HG02642 (cell line): ENCODE data around the gene SCMH1.
"Not testable (repeated sequence)": the region's sequence is repeated elsewhere in the genome, so short reads cannot be mapped to it uniquely, and the experiment has no call there.

ENCODE experiments used
- ATAC-seq: cut with Tn5 transposase; IDR thresholded peaks from one replicate; pipeline ENCODE4 v1.9.1; 2021; ENCODE audit warnings: mild to moderate bottlenecking; ENCODE audit not compliant: unreplicated experiment, poor library complexity

Gene SCMH1

DNA sequence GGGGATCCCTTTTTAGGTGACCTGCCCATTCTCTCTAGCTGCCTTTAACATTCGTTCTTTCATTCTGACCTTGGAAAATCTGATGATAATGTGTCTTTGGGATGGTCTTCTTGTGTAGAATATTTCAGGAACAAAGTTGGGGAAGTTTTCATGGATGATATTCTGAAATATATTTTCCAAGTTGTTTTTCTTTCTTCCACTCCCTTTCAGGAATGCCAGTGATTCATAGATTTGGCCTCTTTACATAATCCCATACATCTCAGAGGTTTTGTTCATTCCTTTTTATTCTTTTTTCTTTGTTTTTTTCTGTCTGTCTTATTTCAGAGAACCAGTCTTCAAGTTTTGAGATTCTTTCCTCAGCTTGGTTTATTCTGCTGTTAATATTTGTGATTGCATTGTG is 13.9 kb upstream of the SCMH1 start:
- ATAC-seq, result no peak

DNA sequence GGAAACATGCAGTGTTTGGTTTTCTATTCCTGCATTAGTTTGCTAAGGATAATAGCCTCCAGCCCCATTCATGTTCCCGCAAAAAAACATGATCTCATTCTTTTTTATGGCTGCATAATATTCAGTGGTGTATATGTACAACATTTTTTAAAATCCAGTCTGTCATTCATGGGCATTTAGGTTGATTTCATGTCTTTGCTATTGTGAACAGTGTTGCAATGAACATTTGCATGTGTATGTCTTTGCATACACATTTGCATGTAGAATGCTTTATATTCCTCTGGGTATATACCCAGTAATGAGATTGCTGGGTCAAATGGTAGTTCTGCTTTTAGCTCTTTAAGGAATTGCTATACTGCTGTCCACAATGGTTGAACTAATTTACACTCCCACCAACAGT is 9.0 kb upstream of the SCMH1 start:
- ATAC-seq, result not testable (repeated sequence)

DNA sequence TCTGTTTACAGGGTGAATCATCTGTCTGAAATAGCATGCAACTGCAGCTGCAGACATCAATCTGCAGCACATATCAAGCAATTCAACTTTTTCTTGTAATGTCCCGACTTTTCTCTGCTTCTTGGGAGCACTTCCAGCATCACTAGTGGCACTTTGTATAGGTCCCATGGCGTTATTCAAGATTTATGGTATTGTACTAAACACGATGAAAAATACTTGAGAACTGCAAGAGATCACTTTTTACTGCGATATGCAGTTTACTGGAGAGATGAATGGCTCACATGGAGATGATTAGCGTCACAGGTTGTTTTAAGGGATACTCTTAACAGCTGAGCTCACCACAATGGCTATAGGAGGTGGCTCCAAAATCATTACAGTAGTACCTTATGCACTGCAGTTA is 7.2 kb upstream of the SCMH1 start:
- no peak for ATAC-seq

GRCh38 chr1:41246568-41246967 is 4.5 kb upstream of the SCMH1 start:
- no peak for ATAC-seq

DNA sequence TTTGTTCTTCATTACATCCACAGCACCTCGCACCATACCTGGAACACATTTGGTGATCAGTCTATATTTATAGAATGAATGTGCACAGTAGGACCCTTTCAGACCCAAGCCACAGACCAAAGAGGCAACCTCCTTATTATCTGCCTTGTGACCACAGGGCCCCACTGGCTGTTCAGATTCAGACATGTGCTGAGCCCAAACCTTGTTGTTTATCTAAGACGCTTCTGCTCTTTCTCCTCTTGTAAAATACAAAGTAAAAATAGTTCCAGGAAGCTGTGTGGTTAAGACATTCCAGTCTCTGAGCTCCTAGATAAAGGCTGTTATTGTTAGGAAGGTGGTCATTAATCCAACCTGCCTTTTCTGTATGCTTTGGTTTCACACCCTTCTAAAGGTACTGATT is 3.6 kb upstream of the SCMH1 start:
- ATAC-seq, result no peak

DNA sequence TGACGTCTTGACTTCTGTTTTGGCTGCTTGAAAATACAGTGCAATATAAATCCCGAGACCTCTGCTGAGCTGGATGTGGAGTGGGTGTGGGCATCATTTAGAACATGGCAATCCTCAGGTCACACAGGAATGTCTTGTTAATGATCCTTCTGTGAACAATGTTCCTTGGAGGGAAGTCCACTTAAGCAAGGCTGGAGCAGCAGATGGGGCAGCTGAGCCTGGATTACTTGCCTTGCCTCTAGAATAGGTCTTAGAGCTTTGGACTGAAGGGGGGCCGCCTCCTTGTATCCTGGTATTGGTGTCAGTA is 926 bp upstream of the SCMH1 start:
- ATAC-seq, result no peak

DNA sequence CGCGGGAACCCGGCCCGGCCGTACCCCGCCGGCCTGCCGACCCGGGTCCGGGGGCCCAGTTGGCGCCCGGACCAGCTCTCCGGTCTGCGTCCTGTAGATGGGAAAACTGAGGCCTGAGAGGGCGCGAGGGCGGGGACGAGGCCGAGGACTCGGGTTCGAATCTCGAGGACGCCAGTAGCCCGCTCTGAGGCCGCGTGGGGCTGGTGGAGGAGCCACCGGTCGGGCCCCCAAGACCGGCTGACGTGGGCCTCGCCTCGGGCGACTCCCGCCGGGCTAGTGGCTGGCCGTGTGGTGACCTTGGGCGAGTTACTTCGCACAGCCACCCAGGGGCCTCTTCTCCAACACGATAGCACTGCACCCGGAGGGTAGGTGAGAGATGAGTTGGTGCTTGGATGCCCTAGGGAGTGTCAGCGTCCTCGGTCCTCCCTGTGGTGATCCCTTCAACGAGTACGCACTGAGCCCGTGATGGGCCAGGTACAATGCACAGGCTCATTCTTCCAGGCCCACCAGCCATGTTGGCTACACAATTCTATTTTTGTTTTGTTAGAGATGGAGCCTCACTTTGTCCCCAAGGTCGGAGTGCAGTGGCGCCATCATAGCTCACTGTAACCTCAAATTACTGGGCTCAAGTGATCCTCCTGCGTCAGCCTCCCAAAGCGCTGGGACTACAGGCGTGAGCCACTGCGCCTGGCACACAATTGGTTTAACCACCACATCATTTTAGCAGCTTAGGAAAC is 404 bp upstream of the SCMH1 start:
- ATAC-seq, result peak; percentile 20

GRCh38 chr1:41241354-41241748 is 755 bp downstream of the SCMH1 start:
- ATAC-seq, result peak; percentile 66

DNA sequence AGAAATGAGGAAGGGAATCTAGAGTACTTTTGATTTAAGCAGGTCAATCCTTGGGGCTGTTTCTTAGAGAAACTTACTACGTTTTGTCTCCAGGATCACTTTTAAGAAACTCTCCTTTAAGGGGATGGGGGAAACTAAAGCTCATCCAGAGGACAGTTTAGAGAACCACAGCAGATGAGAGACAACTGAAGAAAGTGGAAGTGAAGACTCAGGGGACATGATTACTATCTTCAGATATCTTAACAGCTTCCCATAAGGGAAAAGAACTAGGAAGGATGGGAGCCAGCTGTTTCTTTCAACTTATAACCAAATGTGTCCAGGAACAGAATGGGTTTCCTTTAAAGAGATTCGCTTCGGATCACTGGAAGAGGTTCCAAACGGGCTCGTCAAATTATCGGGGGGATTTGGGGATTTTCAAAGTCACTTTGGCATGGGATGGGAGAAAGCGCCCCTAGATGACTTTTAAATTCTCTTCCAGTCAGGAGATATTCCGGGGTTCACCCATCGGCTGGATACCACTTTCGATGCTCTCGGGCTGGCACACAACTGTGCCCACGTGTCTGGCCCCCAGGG is 1.2 kb downstream of the SCMH1 start:
- no peak for ATAC-seq

- no peak for ATAC-seq
These were observed 2.0 kb downstream of the SCMH1 start for GRCh38 chr1:41239988-41240610.

DNA sequence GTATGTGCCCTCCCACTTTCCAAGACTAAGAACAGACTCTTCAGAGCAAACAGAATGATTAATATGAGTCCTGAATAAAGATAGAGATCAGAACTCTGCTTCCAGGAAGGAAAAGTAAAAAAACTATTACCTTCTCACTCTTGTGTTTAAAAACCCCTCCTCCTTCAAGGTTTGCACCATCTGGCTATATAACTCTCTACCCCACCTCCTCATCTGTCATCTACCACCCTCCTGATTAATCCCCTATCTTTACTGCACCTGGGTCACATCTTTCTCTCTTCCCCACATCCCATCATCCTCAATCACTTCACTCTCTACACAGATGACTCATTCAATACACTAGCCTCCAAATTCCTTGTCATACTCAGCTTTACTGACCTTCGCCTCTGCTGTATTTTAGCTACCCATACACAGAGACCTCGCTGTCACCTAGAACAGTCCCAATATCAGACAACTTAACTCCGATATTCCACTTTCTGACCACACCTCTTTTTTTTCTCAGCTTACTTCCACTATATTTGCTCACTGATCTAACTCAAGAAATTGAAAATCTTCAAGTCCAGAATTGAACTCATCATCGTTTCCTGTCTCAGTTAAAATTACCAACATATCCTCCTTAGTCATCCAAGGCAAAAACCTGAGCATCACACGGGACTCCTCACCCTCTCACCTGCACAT is 3.7 kb downstream of the SCMH1 start:
- no peak for ATAC-seq

DNA sequence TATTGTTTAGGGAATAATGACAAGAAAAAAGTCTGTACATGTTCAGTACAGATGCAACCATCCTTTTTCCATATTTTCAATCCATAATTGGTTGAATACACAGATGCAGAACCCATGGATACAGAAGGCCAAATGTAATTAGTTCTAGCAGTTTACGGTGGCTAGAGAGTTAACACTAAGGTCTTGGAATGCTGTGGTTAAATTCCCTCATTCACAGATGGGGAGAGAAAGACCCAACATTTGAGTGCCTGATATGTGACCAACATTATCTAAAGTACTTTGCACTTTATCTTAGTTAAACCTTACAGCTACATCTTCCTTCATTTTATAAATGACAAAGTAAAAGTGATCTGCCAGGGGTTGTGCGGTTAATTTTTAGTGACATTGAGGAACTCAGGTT is 5.3 kb downstream of the SCMH1 start:
- ATAC-seq, result no peak

GRCh38 chr1:41235893-41236292 is 6.2 kb downstream of the SCMH1 start:
- ATAC-seq, result no peak

DNA sequence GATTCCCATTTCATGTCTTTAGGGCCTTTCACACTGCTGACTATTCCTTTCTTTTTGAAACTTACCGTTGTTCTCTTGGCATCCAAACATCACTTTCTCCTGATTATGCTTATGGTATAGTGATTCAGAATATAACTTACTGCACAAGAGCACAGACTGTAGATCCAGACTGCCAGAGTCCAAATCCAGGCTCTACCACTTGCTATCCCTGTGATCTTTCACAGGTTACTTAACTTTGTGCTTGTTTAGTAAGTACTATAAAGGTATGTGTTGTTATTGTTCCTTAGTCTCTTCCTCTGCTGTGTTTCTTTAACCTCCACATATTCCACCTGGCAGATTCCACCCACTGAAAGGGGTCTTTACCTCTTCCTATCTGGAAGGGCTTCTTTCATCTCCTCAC is 8.4 kb downstream of the SCMH1 start:
- no peak for ATAC-seq

- no peak for ATAC-seq
These were observed 9.8 kb downstream of the SCMH1 start for GRCh38 chr1:41232305-41232704.

GRCh38 chr1:41230656-41231055 is 11.4 kb downstream of the SCMH1 start:
- no peak for ATAC-seq

DNA sequence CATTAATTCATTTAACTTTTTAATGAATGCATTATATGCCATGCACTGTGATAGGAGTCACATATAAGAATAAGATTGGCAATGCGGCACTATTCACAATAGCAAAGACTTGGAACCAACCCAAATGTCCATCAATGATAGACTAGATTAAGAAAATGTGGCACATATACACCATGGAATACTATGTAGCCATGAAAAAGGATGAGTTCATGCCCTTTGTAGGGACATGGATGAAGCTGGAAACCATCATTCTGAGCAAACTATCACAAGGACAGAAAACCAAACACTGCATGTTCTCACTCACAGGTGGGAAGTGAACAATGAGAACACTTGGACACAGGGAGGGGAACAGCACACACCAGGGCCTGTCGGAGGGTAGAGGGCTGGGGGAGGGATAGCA is 12.9 kb downstream of the SCMH1 start:
- not testable (repeated sequence) for ATAC-seq

GRCh38 chr1:41226815-41227434 is 15.2 kb downstream of the SCMH1 start:
- ATAC-seq, result no peak

DNA sequence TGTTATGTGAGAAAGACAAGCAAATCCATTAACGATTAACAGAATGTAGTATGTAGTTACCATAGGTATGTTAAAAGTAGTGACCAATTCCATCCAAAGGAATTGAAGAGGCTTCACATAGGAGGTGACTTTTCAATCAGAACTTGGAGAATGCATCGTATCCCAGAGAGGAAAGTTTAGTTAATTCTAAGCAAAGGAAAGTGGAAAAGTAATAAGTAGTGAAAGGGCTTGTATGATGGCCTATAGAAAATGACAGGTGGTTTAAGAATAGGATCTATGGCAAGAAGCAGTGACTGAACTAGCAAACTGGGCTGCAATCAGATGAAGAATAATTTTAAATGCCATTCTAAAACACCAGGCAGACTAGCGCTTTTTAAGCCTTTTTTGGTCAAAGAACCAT is 16.6 kb downstream of the SCMH1 start:
- no peak for ATAC-seq

DNA sequence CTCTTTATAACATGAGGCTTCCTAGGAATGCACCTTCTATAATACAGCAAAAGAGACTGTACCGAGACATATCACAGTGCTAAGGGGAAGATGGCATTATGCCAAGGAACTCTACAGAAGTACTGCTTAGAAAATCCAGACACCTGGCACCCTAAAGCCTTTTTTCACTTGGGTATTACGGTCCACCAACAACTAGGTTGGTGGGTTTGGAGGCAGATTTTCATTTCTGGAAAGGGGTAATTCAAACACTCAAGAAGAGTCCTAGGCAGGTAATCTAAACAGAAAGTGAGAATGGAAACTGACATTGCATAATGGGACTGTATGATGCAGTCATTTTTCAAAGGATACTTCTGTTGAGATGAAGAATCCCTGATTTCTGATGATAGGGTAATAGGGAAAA is 19.6 kb downstream of the SCMH1 start:
- peak; percentile 55 for ATAC-seq

DNA sequence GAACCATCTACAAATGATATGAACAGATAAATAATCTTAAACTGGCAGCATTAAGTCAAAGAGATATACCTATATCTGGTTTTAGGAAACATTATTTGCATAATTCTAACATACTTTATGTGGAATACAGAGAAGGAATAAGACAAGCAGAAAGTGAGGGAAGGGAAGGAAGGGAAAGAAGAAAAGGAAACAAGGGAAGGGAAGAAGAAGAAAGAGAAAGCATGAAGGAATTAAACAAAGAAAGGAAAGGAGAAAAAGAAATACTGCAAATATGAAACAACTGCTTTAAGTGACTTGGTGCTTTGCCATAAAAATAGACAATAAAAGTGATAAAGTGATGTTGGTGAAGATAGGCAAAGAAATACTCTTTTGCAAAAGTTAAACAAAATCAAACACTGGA is 20.1 kb downstream of the SCMH1 start:
- ATAC-seq, result no peak
